Mesothelial cell of epicardium (in vitro differentiated cells): ENCODE data around the gene CCR5AS.

Experiments
- DNase-seq, 2 experiments: peaks; one replicate each; pipeline ENCODE4 v3.0.0; 2021; ENCODE audit warnings: low spot score in 2 of 2; ENCODE audit not compliant: unreplicated experiment in 2 of 2
- H3K27ac Mint-ChIP-seq: 2 replicates; pipeline ENCODE4 v1.8.0; 2021; ENCODE audit warnings: mixed read lengths
- H3K27me3 Mint-ChIP-seq: 2 replicates; pipeline ENCODE4 v1.8.0; 2021; ENCODE audit warnings: low read depth, mixed read lengths
- H3K36me3 Mint-ChIP-seq: 2 replicates; pipeline ENCODE4 v1.8.0; 2021; ENCODE audit warnings: mixed read lengths
- H3K4me1 Mint-ChIP-seq: 2 replicates; pipeline ENCODE4 v1.8.0; 2021; ENCODE audit warnings: mixed read lengths
- H3K4me3 Mint-ChIP-seq: 2 replicates; pipeline ENCODE4 v1.8.0; 2021; ENCODE audit warnings: mild to moderate bottlenecking, moderate library complexity, mixed read lengths
- H3K9me3 Mint-ChIP-seq: 2 replicates; pipeline ENCODE4 v1.8.0; 2021; ENCODE audit warnings: mixed read lengths
- TF ChIP-seq, protein P1 (sequence below): fragments of 200-600 bp; sonication (generic); IDR thresholded peaks from one replicate; pipeline ENCODE4 v1.5.0; 2021; ENCODE audit warnings: antibody characterized with exemption; ENCODE audit not compliant: unreplicated experiment

CCR5AS gene

DNA sequence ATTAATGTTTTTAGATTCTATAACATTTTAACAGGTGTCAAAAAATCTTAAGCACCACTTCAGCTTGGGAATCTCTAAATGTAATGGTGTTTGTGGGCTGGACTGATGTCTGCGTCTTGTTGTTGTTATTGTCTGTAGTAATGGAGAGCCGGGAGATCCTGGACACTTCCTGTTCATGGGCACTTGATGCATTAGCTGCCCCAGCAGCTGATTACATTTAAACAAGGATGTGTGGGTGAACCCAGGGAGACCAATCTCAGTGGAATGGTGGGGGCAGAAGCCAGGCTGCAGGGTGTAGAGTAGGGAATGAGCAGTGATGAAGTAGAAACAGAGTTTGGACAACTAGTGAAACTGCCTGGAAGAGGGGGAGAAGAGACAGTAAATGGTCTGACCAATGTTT, 7.8 kb downstream of the CCR5AS start:
- H3K27ac Mint-ChIP-seq, result no peak overlapping the region
- TF ChIP-seq, protein P1, sequence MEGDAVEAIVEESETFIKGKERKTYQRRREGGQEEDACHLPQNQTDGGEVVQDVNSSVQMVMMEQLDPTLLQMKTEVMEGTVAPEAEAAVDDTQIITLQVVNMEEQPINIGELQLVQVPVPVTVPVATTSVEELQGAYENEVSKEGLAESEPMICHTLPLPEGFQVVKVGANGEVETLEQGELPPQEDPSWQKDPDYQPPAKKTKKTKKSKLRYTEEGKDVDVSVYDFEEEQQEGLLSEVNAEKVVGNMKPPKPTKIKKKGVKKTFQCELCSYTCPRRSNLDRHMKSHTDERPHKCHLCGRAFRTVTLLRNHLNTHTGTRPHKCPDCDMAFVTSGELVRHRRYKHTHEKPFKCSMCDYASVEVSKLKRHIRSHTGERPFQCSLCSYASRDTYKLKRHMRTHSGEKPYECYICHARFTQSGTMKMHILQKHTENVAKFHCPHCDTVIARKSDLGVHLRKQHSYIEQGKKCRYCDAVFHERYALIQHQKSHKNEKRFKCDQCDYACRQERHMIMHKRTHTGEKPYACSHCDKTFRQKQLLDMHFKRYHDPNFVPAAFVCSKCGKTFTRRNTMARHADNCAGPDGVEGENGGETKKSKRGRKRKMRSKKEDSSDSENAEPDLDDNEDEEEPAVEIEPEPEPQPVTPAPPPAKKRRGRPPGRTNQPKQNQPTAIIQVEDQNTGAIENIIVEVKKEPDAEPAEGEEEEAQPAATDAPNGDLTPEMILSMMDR, result no peak
- no peak overlapping the region for H3K4me3 Mint-ChIP-seq
- peaks cover 5% of the 10 kb centered on the region for H3K9me3 Mint-ChIP-seq
- H3K36me3 Mint-ChIP-seq, result no peaks in the 10 kb centered on the region
- DNase-seq, result no peak
- peaks cover 3% of the 10 kb centered on the region for H3K4me1 Mint-ChIP-seq
- peaks cover 47% of the 10 kb centered on the region for H3K27me3 Mint-ChIP-seq

DNA sequence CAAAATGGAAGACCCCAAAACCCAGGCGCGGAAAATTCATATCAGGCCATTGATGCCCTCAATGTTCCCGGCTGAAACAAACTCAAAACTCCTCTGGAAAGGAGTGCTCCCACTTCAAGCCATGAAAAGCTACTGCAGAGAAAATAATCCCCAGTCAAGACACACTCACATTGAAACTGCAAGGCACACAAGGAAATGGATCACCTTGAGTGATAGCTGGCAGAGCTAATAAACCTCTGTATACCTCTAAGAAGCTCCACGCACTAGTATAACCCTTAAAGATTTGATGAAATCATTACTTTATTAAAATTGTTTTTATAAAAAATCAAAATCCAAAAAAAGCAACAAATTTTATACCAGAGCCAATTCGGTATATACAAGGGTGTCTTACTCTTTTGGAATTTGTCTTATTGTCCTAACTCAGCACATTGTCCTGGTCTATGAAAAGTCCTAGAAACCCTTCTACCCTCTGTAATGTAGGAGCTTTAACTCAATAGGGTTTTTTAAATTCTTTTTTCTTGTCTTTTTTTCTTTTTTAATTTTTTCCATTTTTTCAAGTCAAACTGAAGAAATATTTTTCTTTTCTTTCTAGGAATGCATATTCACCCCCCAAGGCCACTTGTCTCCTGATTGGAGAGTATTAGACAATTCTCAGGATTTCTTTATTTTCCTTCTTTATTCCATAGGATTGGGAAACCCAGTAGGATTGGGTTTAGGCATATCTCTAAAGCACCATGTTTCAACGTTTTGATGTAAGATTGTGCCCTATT, 8.5 kb downstream of the CCR5AS start:
- TF ChIP-seq, protein P1, result no peak
- Mint-ChIP-seq H3K27me3 (peaks cover 44% of the 10 kb centered on the region), H3K27ac (no peak overlapping the region), H3K36me3 (no peaks in the 10 kb centered on the region), H3K4me3 (no peak overlapping the region), H3K9me3 (peaks cover 5% of the 10 kb centered on the region), H3K4me1 (peaks cover 3% of the 10 kb centered on the region)
- no peak for DNase-seq

DNA sequence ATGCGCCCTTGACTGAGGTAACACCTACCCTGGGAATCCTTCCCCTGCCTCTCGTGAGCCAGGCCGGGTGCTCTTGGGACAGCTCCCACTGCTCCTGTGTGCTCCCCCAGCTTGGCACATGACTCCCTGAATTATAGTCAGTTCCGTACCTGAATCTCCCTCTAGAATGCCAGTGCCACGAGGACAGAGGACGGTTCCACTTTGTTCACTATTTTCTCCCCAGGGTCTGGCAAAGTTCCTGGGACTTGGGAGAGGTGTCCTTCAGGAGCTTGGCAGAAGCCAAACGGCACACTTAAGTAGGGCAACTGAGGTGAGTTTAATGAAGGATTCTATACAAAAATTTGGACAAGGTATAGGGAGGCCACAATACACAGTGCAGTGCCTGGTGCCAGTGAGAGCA, 9.8 kb downstream of the CCR5AS start:
- H3K27ac Mint-ChIP-seq, result no peak overlapping the region
- H3K4me3 Mint-ChIP-seq, result no peak overlapping the region
- H3K4me1 Mint-ChIP-seq, result peaks cover 3% of the 10 kb centered on the region
- TF ChIP-seq, protein P1, result no peak
- DNase-seq, result no peak
- peaks cover 46% of the 10 kb centered on the region for H3K27me3 Mint-ChIP-seq
- no peaks in the 10 kb centered on the region for H3K9me3 Mint-ChIP-seq
- no peaks in the 10 kb centered on the region for H3K36me3 Mint-ChIP-seq

DNA sequence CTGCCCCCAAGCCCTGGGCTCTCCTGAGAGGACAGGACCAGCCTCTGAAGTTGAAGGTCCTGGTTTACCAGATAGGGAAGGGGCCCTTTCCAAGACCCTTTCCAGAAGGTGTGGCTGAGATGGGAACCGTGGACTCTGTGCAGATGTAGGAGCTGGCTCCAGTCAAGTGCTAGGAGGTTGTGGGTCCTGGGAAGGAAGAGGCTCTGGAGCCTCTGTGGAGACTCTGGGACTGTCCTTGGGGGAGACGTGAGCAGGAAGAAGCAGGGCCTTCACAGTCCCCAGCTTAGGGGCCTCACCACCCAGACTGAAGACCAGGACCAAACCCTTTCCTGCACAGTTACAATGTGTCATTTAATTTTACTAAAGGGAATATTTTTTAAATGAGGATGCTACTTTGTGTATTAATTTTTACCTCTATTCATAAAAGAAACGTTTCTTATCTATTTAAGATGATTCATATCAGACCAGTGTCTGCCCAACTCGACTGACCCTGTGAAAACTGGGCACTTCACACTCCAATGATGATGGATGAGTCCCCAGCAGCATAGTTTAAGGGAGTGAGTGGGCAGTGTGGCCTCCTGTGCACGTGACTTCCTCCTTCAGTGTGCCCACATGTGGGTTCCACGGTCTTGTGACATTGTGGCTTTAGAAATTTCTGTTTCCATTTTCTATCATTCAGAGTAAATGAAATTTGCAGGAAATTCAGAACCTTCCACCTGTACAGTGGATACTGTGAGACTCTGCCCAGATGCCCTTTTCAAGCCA, 10.9 kb downstream of the CCR5AS start:
- H3K27ac Mint-ChIP-seq, result no peak overlapping the region
- H3K4me1 Mint-ChIP-seq, result peaks cover 3% of the 10 kb centered on the region
- H3K4me3 Mint-ChIP-seq, result no peak overlapping the region

DNA sequence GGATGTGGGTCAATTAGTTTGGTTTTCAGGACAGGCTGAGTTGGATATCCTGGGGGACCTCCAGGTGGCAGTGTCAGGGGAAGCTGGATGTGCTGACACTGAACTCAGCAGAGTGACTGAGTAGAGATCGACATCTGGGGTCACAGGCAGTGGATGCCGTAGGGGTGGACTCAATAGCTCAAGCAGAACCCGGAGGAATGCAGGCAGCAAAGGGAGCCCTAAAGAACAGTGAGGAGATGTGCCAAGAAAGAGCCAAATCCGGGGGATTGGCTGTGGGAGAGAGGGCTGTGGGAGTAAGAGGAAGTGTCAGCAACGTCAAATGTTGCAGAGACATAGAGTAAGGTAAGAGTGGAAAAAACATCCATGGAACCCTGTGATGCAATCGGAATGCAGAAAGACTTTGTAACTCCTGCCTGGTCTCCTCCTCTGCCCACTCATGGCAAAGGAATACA, 11.6 kb downstream of the CCR5AS start:
- peaks cover 3% of the 10 kb centered on the region for H3K4me1 Mint-ChIP-seq
- H3K4me3 Mint-ChIP-seq, result no peak overlapping the region
- no peaks in the 10 kb centered on the region for H3K36me3 Mint-ChIP-seq
- peaks cover 43% of the 10 kb centered on the region for H3K27me3 Mint-ChIP-seq
- H3K27ac Mint-ChIP-seq, result no peak overlapping the region
- no peak for DNase-seq
- no peaks in the 10 kb centered on the region for H3K9me3 Mint-ChIP-seq
- TF ChIP-seq, protein P1, result no peak

More for the DNA sequence above, 10.9 kb downstream of the CCR5AS start:
- H3K36me3 Mint-ChIP-seq, result no peaks in the 10 kb centered on the region
- no peaks in the 10 kb centered on the region for H3K9me3 Mint-ChIP-seq
- H3K27me3 Mint-ChIP-seq, result peaks cover 43% of the 10 kb centered on the region
- no peak for DNase-seq
- TF ChIP-seq, protein P1, result no peak
